ENCODE data around the gene OR1A1. TPM values are rescaled to one million over a fixed set of nuclear protein-coding genes. Genes with fewer than 3 reads are reported as not detected.

OR1A1 gene
- total RNA-seq, 2 experiments from 2014 or later: not detected

DNA sequence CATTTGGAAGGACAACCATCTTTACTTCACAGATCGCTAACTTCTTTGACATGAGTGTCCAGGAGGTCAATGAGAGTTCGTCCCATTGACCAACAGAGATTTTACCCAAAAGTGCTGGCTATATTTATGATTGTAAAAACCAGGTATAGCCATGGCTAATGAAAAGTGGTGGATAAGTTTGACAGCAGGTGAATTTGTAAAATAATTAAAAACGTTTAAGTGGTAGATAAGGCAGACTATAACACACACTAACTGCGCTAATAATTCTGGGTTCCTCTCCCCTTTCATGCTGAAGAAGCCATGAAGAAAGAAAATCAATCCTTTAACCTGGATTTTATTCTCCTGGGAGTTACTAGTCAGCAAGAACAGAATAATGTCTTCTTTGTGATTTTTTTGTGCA, 10.2 kb upstream of the OR1A1 start, which contains the start of gene OR1A2:
TSS of gene OR1A2 (plus strand) at position 301 of the 400 bp plus-strand sequence. CDS start at position 301, 0 bp downstream.
- Histone ChIP-seq H4K20me1 (ENCODE audit: insufficient read depth, low read length) (no peaks in the 10 kb centered on the region), H3K9me2 (ENCODE audit: insufficient read depth, low read length) (no peaks in the 10 kb centered on the region), H3K4me2 (ENCODE audit: low read length) (no peak within 1 kb of the TSS), H3K9me3 (ENCODE audit: low read length) (no peaks in the 10 kb centered on the region), H3K36me3 (ENCODE audit: insufficient read depth, low read length) (no peaks in the 10 kb centered on the region), H3K4me3 (ENCODE audit: low read depth, low read length, poor library complexity, severe bottlenecking) (no peak within 1 kb of the TSS), H3K27ac (ENCODE audit: low read depth, low read length, poor library complexity, severe bottlenecking) (no peak within 1 kb of the TSS), H2AFZ (ENCODE audit: low read length) (no peak within 1 kb of the TSS), H3K4me1 (ENCODE audit: insufficient read depth, low read length, poor library complexity, severe bottlenecking) (no peaks in the 10 kb centered on the region), H3K79me2 (ENCODE audit: insufficient read depth, low read depth, low read length) (no peaks in the 10 kb centered on the region)
- POLR2A ChIA-PET: no interaction called here
- intact Hi-C loops (cut with micrococcal nuclease; ENCODE audit: unreplicated experiment): no loop called here
- CTCF ChIA-PET (ENCODE audit: unreplicated experiment): no interaction called here
- TF ChIP-seq, protein P1, sequence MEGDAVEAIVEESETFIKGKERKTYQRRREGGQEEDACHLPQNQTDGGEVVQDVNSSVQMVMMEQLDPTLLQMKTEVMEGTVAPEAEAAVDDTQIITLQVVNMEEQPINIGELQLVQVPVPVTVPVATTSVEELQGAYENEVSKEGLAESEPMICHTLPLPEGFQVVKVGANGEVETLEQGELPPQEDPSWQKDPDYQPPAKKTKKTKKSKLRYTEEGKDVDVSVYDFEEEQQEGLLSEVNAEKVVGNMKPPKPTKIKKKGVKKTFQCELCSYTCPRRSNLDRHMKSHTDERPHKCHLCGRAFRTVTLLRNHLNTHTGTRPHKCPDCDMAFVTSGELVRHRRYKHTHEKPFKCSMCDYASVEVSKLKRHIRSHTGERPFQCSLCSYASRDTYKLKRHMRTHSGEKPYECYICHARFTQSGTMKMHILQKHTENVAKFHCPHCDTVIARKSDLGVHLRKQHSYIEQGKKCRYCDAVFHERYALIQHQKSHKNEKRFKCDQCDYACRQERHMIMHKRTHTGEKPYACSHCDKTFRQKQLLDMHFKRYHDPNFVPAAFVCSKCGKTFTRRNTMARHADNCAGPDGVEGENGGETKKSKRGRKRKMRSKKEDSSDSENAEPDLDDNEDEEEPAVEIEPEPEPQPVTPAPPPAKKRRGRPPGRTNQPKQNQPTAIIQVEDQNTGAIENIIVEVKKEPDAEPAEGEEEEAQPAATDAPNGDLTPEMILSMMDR (conservative IDR thresholded peaks at IDR 0.05; ENCODE audit: low read length): no peak
- no peak for TF ChIP-seq EZH2phosphoT487 (IDR thresholded peaks at IDR 0.05; ENCODE audit: borderline replicate concordance, low read depth, low read length)
- no TSS peak for BruUV-seq (replicated peaks)
- no peak for DNase-seq (ENCODE audit: low spot score)

GRCh38 chr17:3208484-3208883, 1.0 kb downstream of the OR1A1 start:
- TF ChIP-seq EZH2phosphoT487 (IDR thresholded peaks at IDR 0.05; ENCODE audit: borderline replicate concordance, low read depth, low read length): no peak
- no peak for DNase-seq (ENCODE audit: low spot score)
- ChIA-PET POLR2A (no interaction called here), CTCF (ENCODE audit: unreplicated experiment) (no interaction called here)
- Histone ChIP-seq H3K4me2 (ENCODE audit: low read length) (no peak overlapping the region), H3K27ac (ENCODE audit: low read depth, low read length, poor library complexity, severe bottlenecking) (no peak overlapping the region), H4K20me1 (ENCODE audit: insufficient read depth, low read length) (no peaks in the 10 kb centered on the region), H3K36me3 (ENCODE audit: insufficient read depth, low read length) (no peaks in the 10 kb centered on the region), H3K9me2 (ENCODE audit: insufficient read depth, low read length) (no peaks in the 10 kb centered on the region), H3K79me2 (ENCODE audit: insufficient read depth, low read depth, low read length) (no peaks in the 10 kb centered on the region), H3K4me1 (ENCODE audit: insufficient read depth, low read length, poor library complexity, severe bottlenecking) (no peaks in the 10 kb centered on the region), H2AFZ (ENCODE audit: low read length) (no peak overlapping the region), H3K9me3 (ENCODE audit: low read length) (peaks cover 3% of the 10 kb centered on the region; the same call in 1 of the 2 replicates), H3K4me3 (ENCODE audit: low read depth, low read length, poor library complexity, severe bottlenecking) (no peak overlapping the region)
- intact Hi-C loops (cut with micrococcal nuclease; ENCODE audit: unreplicated experiment): no loop called here
- BruUV-seq (replicated peaks): no TSS peak

DNA sequence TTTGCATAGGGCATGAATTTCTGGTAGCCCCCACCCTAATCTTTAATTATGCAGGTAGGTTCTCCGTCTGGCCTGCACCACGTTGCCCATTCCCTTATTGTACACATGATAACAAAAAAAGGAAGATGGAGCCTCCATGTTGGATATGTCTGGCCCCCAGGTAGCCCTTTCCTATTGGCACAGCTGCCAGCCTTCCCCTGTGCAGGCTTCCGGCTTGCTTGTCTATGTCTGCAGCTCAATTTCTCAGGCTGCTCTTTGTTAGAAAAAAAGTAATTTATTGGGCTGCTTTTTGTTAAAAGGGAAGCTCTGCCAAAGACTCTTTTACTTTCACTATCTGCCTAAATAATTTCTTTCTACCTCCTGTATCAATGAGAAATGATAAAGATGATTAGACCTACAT, 5.5 kb downstream of the OR1A1 start:
- H3K4me2 ChIP-seq (ENCODE audit: low read length): no peak overlapping the region
- CTCF ChIA-PET (ENCODE audit: unreplicated experiment): no interaction called here
- intact Hi-C loops (cut with micrococcal nuclease; ENCODE audit: unreplicated experiment): no loop called here
- H3K79me2 ChIP-seq (ENCODE audit: insufficient read depth, low read depth, low read length): no peaks in the 10 kb centered on the region
- H3K4me1 ChIP-seq (ENCODE audit: insufficient read depth, low read length, poor library complexity, severe bottlenecking): no peaks in the 10 kb centered on the region
- DNase-seq (ENCODE audit: low spot score): no peak
- H3K27ac ChIP-seq (ENCODE audit: low read depth, low read length, poor library complexity, severe bottlenecking): no peak overlapping the region
- H3K36me3 ChIP-seq (ENCODE audit: insufficient read depth, low read length): no peaks in the 10 kb centered on the region
- H3K9me3 ChIP-seq (ENCODE audit: low read length): peaks cover 3% of the 10 kb centered on the region; the same call in 1 of the 2 replicates
- POLR2A ChIA-PET: no interaction called here
- H3K9me2 ChIP-seq (ENCODE audit: insufficient read depth, low read length): no peaks in the 10 kb centered on the region
- no TSS peak for BruUV-seq (replicated peaks)
- no peak for TF ChIP-seq EZH2phosphoT487 (IDR thresholded peaks at IDR 0.05; ENCODE audit: borderline replicate concordance, low read depth, low read length)
- TF ChIP-seq, protein P1 (conservative IDR thresholded peaks at IDR 0.05; ENCODE audit: low read length): no peak
- no peaks in the 10 kb centered on the region for H4K20me1 ChIP-seq (ENCODE audit: insufficient read depth, low read length)
- H2AFZ ChIP-seq (ENCODE audit: low read length): peak overlapping the region; percentile 39; the same call in 1 of the 2 replicates
- no peak overlapping the region for H3K4me3 ChIP-seq (ENCODE audit: low read depth, low read length, poor library complexity, severe bottlenecking)
